Stomach (tissue), 19 donors: ENCODE results near the gene RPL3. TPM values are rescaled to one million over a fixed set of nuclear protein-coding genes. Genes with fewer than 3 reads are reported as not detected.

Source experiments
- DNase-seq, 2 donors: peaks; one replicate each; pipeline versions ENCODE4 v3.0.0 to v3.0.0-alpha.2; 2013 to 2019
- H3K27ac ChIP-seq, 5 donors: fragments of 200-600 bp in 4 of 5; sonication (generic) in 4 of 5; one replicate each; pipeline ENCODE4 v1.5.1; 2013 to 2019; ENCODE audit warnings: mild to moderate bottlenecking in 1 of 5, moderate library complexity in 1 of 5
- H3K27me3 ChIP-seq, 3 donors: fragments of 200-600 bp; sonication (generic); one replicate each; pipeline ENCODE4 v1.5.1; 2017 to 2019; ENCODE audit warnings: mixed run types in 1 of 3
- H3K36me3 ChIP-seq, 4 donors: fragments of 200-600 bp; sonication (generic); 1 replicate in 3 of 4; 2 replicates in 1 of 4; pipeline ENCODE4 v1.5.1; 2016 to 2019
- H3K4me1 ChIP-seq, 4 donors: fragments of 200-600 bp; sonication (generic); one replicate each; pipeline ENCODE4 v1.5.1; 2016 to 2019
- H3K4me3 ChIP-seq, 4 donors: fragments of 200-600 bp; sonication (generic) in 3 of 4; one replicate each; pipeline ENCODE4 v1.5.1; 2016 to 2019; ENCODE audit warnings: mild to moderate bottlenecking in 1 of 4
- H3K9me3 ChIP-seq, 4 donors: fragments of 200-600 bp; sonication (generic); one replicate each; pipeline ENCODE4 v1.5.1; 2016 to 2019
- CTCF ChIP-seq, 7 experiments: fragments of 450-650 bp in 4 of 7; fragments of 200-600 bp in 3 of 7; sonication (generic) in 3 of 7; IDR thresholded peaks; one replicate each; pipeline ENCODE4 v1.5.1; 2016 to 2019; ENCODE audit warnings: antibody characterized with exemption in 7 of 7, control low read depth in 2 of 7, mild to moderate bottlenecking in 1 of 7
- EP300 ChIP-seq: sonication (generic); formaldehyde crosslinking; IDR thresholded peaks from one replicate; pipeline ENCODE4 v1.6.1; 2017; ENCODE audit warnings: antibody characterized with exemption
- POLR2A ChIP-seq, 4 donors: fragments of 450-650 bp; IDR thresholded peaks; one replicate each; pipeline ENCODE4 v1.6.1; 2016; ENCODE audit warnings: antibody characterized with exemption in 4 of 4, control low read depth in 2 of 4, mild to moderate bottlenecking in 1 of 4, moderate library complexity in 1 of 4
- POLR2AphosphoS5 ChIP-seq, 3 donors: sonication (generic); formaldehyde crosslinking; IDR thresholded peaks; one replicate each; pipeline ENCODE4 v1.6.1; 2016; ENCODE audit warnings: antibody characterized with exemption in 3 of 3
- WGBS, 5 donors: extraction: QIAGEN DNeasy Blood & Tissue Kit in 3 of 5; methylation state at CpG; one replicate each; pipeline versions ENCODE4 v1.1.5 to v1.1.7; 2013 to 2018; 5-methylcytosine and 5-hydroxymethylcytosine counted together
- intact Hi-C: fragments of 100-400 bp; cut with DNase I; formaldehyde crosslinking; loops from one replicate; pipeline ENCODE4 v1.15.1; 2023; ENCODE audit warnings: low total_unique reads
- long read RNA-seq, 10 donors: transcript quantifications; one replicate each; lab custom pipeline, GENCODE V29; 2026
- polyA plus RNA-seq, 3 donors: library from polyadenylated mRNA; stranded (reverse); fragments of 200-250 nt; gene quantifications; one replicate each; pipeline ENCODE4 v1.2.3, GENCODE V29; 2013
- total RNA-seq, 5 donors: library from RNA; depleted of rRNA; stranded (reverse); fragments of >200 nt; gene quantifications; one replicate each; pipeline versions ENCODE4 v1.1.0 to v1.2.3, GENCODE V29; 2014 to 2016
- donor health status: healthy with polysubstance abuse.
- donor health status: Bipolar disorder and iron deficiency.
- donor health status: healthy.

The RPL3 gene
- 1,000 to 10,000 TPM in 4 of 5 donors, 100 to 1,000 TPM in 1; 940 to 2,730 (median 1,959) TPM for total RNA-seq
- 1,000 to 10,000 TPM; 2,938 to 5,267 (median 3,478) TPM for polyA plus RNA-seq
- long read RNA-seq, donor 1, transcript RPL3-209 (2 exons, 767 nt), result minor isoform, 6 of 918 reads
- long read RNA-seq, donor 1, transcript RPL3-201 (10 exons, 1,442 nt), result major isoform, 663 of 918 reads
- long read RNA-seq, donor 1, transcript RPL3-202 (9 exons, 1,289 nt), result minor isoform, 91 of 918 reads
- long read RNA-seq, donor 1, transcript RPL3-217 (3 exons, 827 nt), result minor isoform, 18 of 918 reads
- long read RNA-seq, donor 1, partial matches to known transcripts, result 126 of 918 reads
- long read RNA-seq, donor 1, other reads (novel, unspliced or antisense), result 7 of 918 reads
- long read RNA-seq, donor 2, transcript RPL3-202 (9 exons, 1,289 nt), result minor isoform, 138 of 1,648 reads
- long read RNA-seq, donor 2, transcript RPL3-209 (2 exons, 767 nt), result minor isoform, 10 of 1,648 reads
- long read RNA-seq, donor 2, transcript RPL3-217 (3 exons, 827 nt), result minor isoform, 27 of 1,648 reads
- long read RNA-seq, donor 2, transcript RPL3-201 (10 exons, 1,442 nt), result major isoform, 1,297 of 1,648 reads
- long read RNA-seq, donor 2, partial matches to known transcripts, result 153 of 1,648 reads
- long read RNA-seq, donor 2, other reads (novel, unspliced or antisense), result 21 of 1,648 reads
- long read RNA-seq, donor 3, transcript RPL3-202 (9 exons, 1,289 nt), result minor isoform, 107 of 1,119 reads
- long read RNA-seq, donor 3, transcript RPL3-217 (3 exons, 827 nt), result minor isoform, 14 of 1,119 reads
- long read RNA-seq, donor 3, transcript RPL3-210 (2 exons, 616 nt), result minor isoform, 12 of 1,119 reads
- long read RNA-seq, donor 3, transcript RPL3-201 (10 exons, 1,442 nt), result major isoform, 718 of 1,119 reads
- long read RNA-seq, donor 3, partial matches to known transcripts, result 235 of 1,119 reads
- long read RNA-seq, donor 3, other reads (novel, unspliced or antisense), result 25 of 1,119 reads
- long read RNA-seq, donor 4, transcript RPL3-202 (9 exons, 1,289 nt), result minor isoform, 11 of 175 reads
- long read RNA-seq, donor 4, transcript RPL3-201 (10 exons, 1,442 nt), result major isoform, 128 of 175 reads
- long read RNA-seq, donor 4, partial matches to known transcripts, result 32 of 175 reads
- long read RNA-seq, donor 4, other reads (novel, unspliced or antisense), result 0 of 175 reads
- long read RNA-seq, donor 5, transcript RPL3-201 (10 exons, 1,442 nt), result major isoform, 1,066 of 1,478 reads
- long read RNA-seq, donor 5, transcript RPL3-202 (9 exons, 1,289 nt), result minor isoform, 109 of 1,478 reads
- long read RNA-seq, donor 5, transcript RPL3-209 (2 exons, 767 nt), result minor isoform, 5 of 1,478 reads
- long read RNA-seq, donor 5, transcript RPL3-217 (3 exons, 827 nt), result minor isoform, 27 of 1,478 reads
- long read RNA-seq, donor 5, partial matches to known transcripts, result 237 of 1,478 reads
- long read RNA-seq, donor 5, other reads (novel, unspliced or antisense), result 27 of 1,478 reads
- long read RNA-seq, donor 6, transcript RPL3-201 (10 exons, 1,442 nt), result major isoform, 3,221 of 4,440 reads
- long read RNA-seq, donor 6, transcript RPL3-202 (9 exons, 1,289 nt), result minor isoform, 411 of 4,440 reads
- long read RNA-seq, donor 6, transcript RPL3-209 (2 exons, 767 nt), result minor isoform, 28 of 4,440 reads
- long read RNA-seq, donor 6, transcript RPL3-217 (3 exons, 827 nt), result minor isoform, 103 of 4,440 reads
- long read RNA-seq, donor 6, partial matches to known transcripts, result 531 of 4,440 reads
- long read RNA-seq, donor 6, other reads (novel, unspliced or antisense), result 129 of 4,440 reads
- long read RNA-seq, donor 7, transcript RPL3-217 (3 exons, 827 nt), result minor isoform, 34 of 1,713 reads
- long read RNA-seq, donor 7, transcript RPL3-202 (9 exons, 1,289 nt), result minor isoform, 181 of 1,713 reads
- long read RNA-seq, donor 7, transcript RPL3-210 (2 exons, 616 nt), result minor isoform, 15 of 1,713 reads
- long read RNA-seq, donor 7, transcript RPL3-201 (10 exons, 1,442 nt), result major isoform, 1,154 of 1,713 reads
- long read RNA-seq, donor 7, partial matches to known transcripts, result 293 of 1,713 reads
- long read RNA-seq, donor 7, other reads (novel, unspliced or antisense), result 27 of 1,713 reads
- long read RNA-seq, donor 8, transcript RPL3-201 (10 exons, 1,442 nt), result major isoform, 1,356 of 1,914 reads
- long read RNA-seq, donor 8, transcript RPL3-202 (9 exons, 1,289 nt), result minor isoform, 149 of 1,914 reads
- long read RNA-seq, donor 8, transcript RPL3-217 (3 exons, 827 nt), result minor isoform, 29 of 1,914 reads
- long read RNA-seq, donor 8, transcript RPL3-210 (2 exons, 616 nt), result minor isoform, 12 of 1,914 reads
- long read RNA-seq, donor 8, partial matches to known transcripts, result 322 of 1,914 reads
- long read RNA-seq, donor 8, other reads (novel, unspliced or antisense), result 37 of 1,914 reads
- long read RNA-seq, donor 9, transcript RPL3-210 (2 exons, 616 nt), result minor isoform, 32 of 1,280 reads
- long read RNA-seq, donor 9, transcript RPL3-217 (3 exons, 827 nt), result minor isoform, 23 of 1,280 reads
- long read RNA-seq, donor 9, transcript RPL3-201 (10 exons, 1,442 nt), result major isoform, 769 of 1,280 reads
- long read RNA-seq, donor 9, transcript RPL3-202 (9 exons, 1,289 nt), result minor isoform, 78 of 1,280 reads
- long read RNA-seq, donor 9, partial matches to known transcripts, result 347 of 1,280 reads
- long read RNA-seq, donor 9, other reads (novel, unspliced or antisense), result 10 of 1,280 reads
- long read RNA-seq, donor 10, transcript RPL3-201 (10 exons, 1,442 nt), result major isoform, 631 of 879 reads
- long read RNA-seq, donor 10, transcript RPL3-217 (3 exons, 827 nt), result minor isoform, 25 of 879 reads
- long read RNA-seq, donor 10, transcript RPL3-209 (2 exons, 767 nt), result minor isoform, 9 of 879 reads
- long read RNA-seq, donor 10, transcript RPL3-202 (9 exons, 1,289 nt), result minor isoform, 62 of 879 reads
- long read RNA-seq, donor 10, partial matches to known transcripts, result 142 of 879 reads
- long read RNA-seq, donor 10, other reads (novel, unspliced or antisense), result 0 of 879 reads

- peaks cover 35 to 39% (median 38%) of the 10 kb centered on the region in 4 donors for H3K36me3 ChIP-seq
- H3K27ac ChIP-seq, result peak within 1 kb of the TSS; percentile 90 to 99 (median 98)
- intact Hi-C loops, result no loop called here
- TF ChIP-seq EP300, result peak; percentile 8
- TF ChIP-seq POLR2AphosphoS5 (IDR thresholded peaks at IDR 0.05), result peak; percentile 93 to 99 (median 97)
- peak in 2 of 4 donors; percentile 68 to 86 for TF ChIP-seq POLR2A (IDR thresholded peaks at IDR 0.05)
- peak in 2 of 7 experiments; percentile 23 to 31 for TF ChIP-seq CTCF (IDR thresholded peaks at IDR 0.05)
- WGBS, 5 donors, result 0 to 1% (median 0%) methylated on average over 45 to 65 of the region's 65 CpGs
- no peaks in the 10 kb centered on the region for H3K9me3 ChIP-seq
- no peaks in the 10 kb centered on the region for H3K27me3 ChIP-seq
- H3K4me1 ChIP-seq, result peaks cover 31 to 47% (median 42%) of the 10 kb centered on the region in 4 donors
- peak; percentile 98 to 99 for DNase-seq
- H3K4me3 ChIP-seq, result peak within 1 kb of the TSS; percentile 70 to 86 (median 74)
Measured at GRCh38 chr22:39319284-39320022, at the start of gene RPL3. RPL3 (minus strand) TSS chr22:39319623; CDS start chr22:39319597, 26 bp downstream.

GRCh38 chr22:39369186-39369585 is 49.8 kb upstream of the RPL3 start:
- no peak overlapping the region for H3K4me3 ChIP-seq
- peaks cover 0 to 9% (median 0%) of the 10 kb centered on the region in 4 donors for H3K36me3 ChIP-seq

GRCh38 chr22:39368461-39368911 is 49.1 kb upstream of the RPL3 start:
- 64 to 75% (median 74%) methylated on average over 5 to 9 of the region's 9 CpGs for WGBS, 5 donors
- peaks cover 0 to 24% (median 11%) of the 10 kb centered on the region in 4 donors for H3K4me1 ChIP-seq
- H3K36me3 ChIP-seq, result peaks cover 0 to 9% (median 0%) of the 10 kb centered on the region in 4 donors
- intact Hi-C loops, result no loop called here
- no peak for DNase-seq
- TF ChIP-seq POLR2AphosphoS5 (IDR thresholded peaks at IDR 0.05), result no peak
- H3K27ac ChIP-seq, result no peak overlapping the region
- no peak overlapping the region for H3K4me3 ChIP-seq
- no peaks in the 10 kb centered on the region for H3K27me3 ChIP-seq
- peaks cover 0 to 7% (median 0%) of the 10 kb centered on the region in 4 donors for H3K9me3 ChIP-seq

More at GRCh38 chr22:39369186-39369585, 49.8 kb upstream of the RPL3 start:
- no peak for DNase-seq
- intact Hi-C loops, result no loop called here
- no peaks in the 10 kb centered on the region for H3K27me3 ChIP-seq
- peaks cover 0 to 7% (median 0%) of the 10 kb centered on the region in 4 donors for H3K9me3 ChIP-seq
- no peak overlapping the region for H3K27ac ChIP-seq
- H3K4me1 ChIP-seq, result peaks cover 0 to 17% (median 4%) of the 10 kb centered on the region in 4 donors
- 90 to 93% (median 90%) methylated on average over 6 of the region's 6 CpGs for WGBS, 5 donors
- TF ChIP-seq POLR2AphosphoS5 (IDR thresholded peaks at IDR 0.05) (no peak), POLR2A (IDR thresholded peaks at IDR 0.05) (no peak), EP300 (no peak)
